Testis (tissue), 2 donors: ENCODE measurements around the gene NRXN3.

Experiments used
- CTCF ChIP-seq, 3 experiments: fragments of 450-650 bp in 2 of 3; fragments of 200-600 bp in 1 of 3; sonication (generic) in 1 of 3; IDR thresholded peaks; one replicate each; pipeline ENCODE4 v1.5.1; 2016 to 2019; ENCODE audit warnings: antibody characterized with exemption in 3 of 3, mild to moderate bottlenecking in 2 of 3, moderate library complexity in 1 of 3
- POLR2A ChIP-seq: fragments of 450-650 bp; IDR thresholded peaks from one replicate; pipeline ENCODE4 v1.6.1; 2017; ENCODE audit warnings: antibody characterized with exemption, mild to moderate bottlenecking, moderate library complexity

- TF ChIP-seq POLR2A: no peak
- no peak for TF ChIP-seq CTCF (IDR thresholded peaks at IDR 0.05)
These were observed 1578.9 kb downstream of the NRXN3 start for GRCh38 chr14:79749065-79749464.
